H1 (cell line): ENCODE results near the gene TANC1. TPM values are rescaled to one million over a fixed set of nuclear protein-coding genes. Genes with fewer than 3 reads are reported as not detected.

Source experiments
- CBX8 ChIP-seq: fragments of 300-800, 300-1000 bp; sonication (generic); IDR thresholded peaks from 2 replicates; pipeline ENCODE4 v1.7.1; 2016; ENCODE audit warnings: low read depth, low read length, borderline replicate concordance
- GTF2F1 ChIP-seq: IDR thresholded peaks from 2 replicates; pipeline ENCODE4 v1.6.1; 2012; ENCODE audit warnings: low read depth, low read length, improper control_type of control experiment, borderline replicate concordance
- JUN ChIP-seq: IDR thresholded peaks from 2 replicates; pipeline ENCODE4 v1.6.1; 2011; ENCODE audit warnings: low read depth, mild to moderate bottlenecking, improper control_type of control experiment, low read length
- JUND ChIP-seq: IDR thresholded peaks from 2 replicates; pipeline ENCODE4 v1.6.1; 2011; ENCODE audit warnings: mild to moderate bottlenecking, improper control_type of control experiment, low read length
- SP1 ChIP-seq: IDR thresholded peaks from 2 replicates; pipeline ENCODE4 v1.6.1; 2011; ENCODE audit warnings: low read depth, low read length
- SRF ChIP-seq: IDR thresholded peaks from 2 replicates; pipeline ENCODE4 v1.6.1; 2011; ENCODE audit warnings: mild to moderate bottlenecking, low read depth, low read length, moderate library complexity
- TAF1 ChIP-seq: IDR thresholded peaks from 2 replicates; pipeline ENCODE4 v1.6.1; 2011; ENCODE audit warnings: mild to moderate bottlenecking, low read depth, low read length
- TAF7 ChIP-seq: optimal IDR thresholded peaks from 2 replicates; pipeline ENCODE3; 2011; ENCODE audit warnings: low read depth, mild to moderate bottlenecking, inconsistent platforms, low read length, moderate library complexity, borderline replicate concordance
- TCF12 ChIP-seq: IDR thresholded peaks from 2 replicates; pipeline ENCODE4 v1.6.1; 2011; ENCODE audit warnings: low read depth, mild to moderate bottlenecking, low read length
- polyA plus RNA-seq, 7 experiments: library from polyadenylated mRNA; depleted of rRNA in 3 of 7; stranded (reverse) in 5 of 7; unstranded in 2 of 7; fragments of >200 nt in 5 of 7; fragments of 200-250 nt in 2 of 7; gene quantifications; 1 replicate in 5 of 7; 2 replicates in 1 of 7; 4 replicates in 1 of 7; pipeline versions ENCODE4 v1.2.1 to v1.2.3, GENCODE V29; 2011 to 2013; ENCODE audit warnings: missing spikeins in 2 of 7, mixed read lengths in 2 of 7
- total RNA-seq: library from RNA; stranded (reverse); fragmentation: NEBNext Ultra II Directional; extraction: Animal tissue kit (Norgen Biotek cat#: 25700); gene quantifications from 2 replicates; pipeline ENCODE4 v1.2.1, GENCODE V29; 2021
- TF ChIP-seq, protein P1 (sequence below): fragments of 300-600 bp; sonication (generic); IDR thresholded peaks from 2 replicates; pipeline ENCODE4 v1.7.1; 2012; ENCODE audit warnings: low read length, moderate library complexity, mild to moderate bottlenecking, inconsistent platforms; ENCODE audit not compliant: insufficient replicate concordance
- TF ChIP-seq, protein P2 (sequence below): IDR thresholded peaks from 2 replicates; pipeline ENCODE4 v1.6.1; 2012; ENCODE audit warnings: inconsistent platforms

The TANC1 gene
- total and polyA plus RNA-seq, 2 of the 8 experiments (the other 6 are each of a cell fraction or from before 2014, with no cell fraction given) = 4.1 to 7.6 TPM

DNA sequence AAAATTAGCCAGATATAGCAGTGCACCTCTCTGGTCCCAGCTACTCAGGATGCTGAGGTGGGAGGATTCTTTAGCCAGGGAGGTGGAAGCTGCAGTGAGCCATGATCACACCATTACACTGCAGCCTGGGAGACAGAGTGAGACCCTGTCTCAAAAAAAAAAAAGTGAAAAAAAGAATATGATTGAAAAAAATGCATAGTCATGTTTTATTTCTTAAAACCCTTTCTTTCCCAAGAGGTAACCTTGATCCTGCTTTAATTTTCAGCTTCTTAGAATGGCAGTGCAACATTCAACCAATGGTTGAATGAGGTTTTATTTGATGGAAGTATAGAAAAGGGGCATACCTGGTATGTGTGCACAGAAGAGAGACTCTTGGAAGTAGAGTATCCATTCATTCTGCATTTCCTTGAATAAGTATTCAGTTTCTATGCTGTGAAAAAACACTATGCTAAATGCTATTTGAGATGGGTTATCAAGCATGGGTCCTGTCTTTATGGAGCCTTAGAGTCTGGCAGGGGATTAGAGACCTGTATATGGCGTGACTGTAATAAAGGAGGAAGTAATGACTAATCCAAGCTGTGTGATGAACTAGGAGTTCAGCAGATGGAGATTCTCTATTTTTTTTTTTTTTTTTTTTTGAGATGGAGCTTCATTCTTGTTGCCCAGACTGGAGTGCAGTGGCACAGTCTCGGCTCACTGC, 171.8 kb downstream of the TANC1 start (continued):
- TF ChIP-seq, protein P1, sequence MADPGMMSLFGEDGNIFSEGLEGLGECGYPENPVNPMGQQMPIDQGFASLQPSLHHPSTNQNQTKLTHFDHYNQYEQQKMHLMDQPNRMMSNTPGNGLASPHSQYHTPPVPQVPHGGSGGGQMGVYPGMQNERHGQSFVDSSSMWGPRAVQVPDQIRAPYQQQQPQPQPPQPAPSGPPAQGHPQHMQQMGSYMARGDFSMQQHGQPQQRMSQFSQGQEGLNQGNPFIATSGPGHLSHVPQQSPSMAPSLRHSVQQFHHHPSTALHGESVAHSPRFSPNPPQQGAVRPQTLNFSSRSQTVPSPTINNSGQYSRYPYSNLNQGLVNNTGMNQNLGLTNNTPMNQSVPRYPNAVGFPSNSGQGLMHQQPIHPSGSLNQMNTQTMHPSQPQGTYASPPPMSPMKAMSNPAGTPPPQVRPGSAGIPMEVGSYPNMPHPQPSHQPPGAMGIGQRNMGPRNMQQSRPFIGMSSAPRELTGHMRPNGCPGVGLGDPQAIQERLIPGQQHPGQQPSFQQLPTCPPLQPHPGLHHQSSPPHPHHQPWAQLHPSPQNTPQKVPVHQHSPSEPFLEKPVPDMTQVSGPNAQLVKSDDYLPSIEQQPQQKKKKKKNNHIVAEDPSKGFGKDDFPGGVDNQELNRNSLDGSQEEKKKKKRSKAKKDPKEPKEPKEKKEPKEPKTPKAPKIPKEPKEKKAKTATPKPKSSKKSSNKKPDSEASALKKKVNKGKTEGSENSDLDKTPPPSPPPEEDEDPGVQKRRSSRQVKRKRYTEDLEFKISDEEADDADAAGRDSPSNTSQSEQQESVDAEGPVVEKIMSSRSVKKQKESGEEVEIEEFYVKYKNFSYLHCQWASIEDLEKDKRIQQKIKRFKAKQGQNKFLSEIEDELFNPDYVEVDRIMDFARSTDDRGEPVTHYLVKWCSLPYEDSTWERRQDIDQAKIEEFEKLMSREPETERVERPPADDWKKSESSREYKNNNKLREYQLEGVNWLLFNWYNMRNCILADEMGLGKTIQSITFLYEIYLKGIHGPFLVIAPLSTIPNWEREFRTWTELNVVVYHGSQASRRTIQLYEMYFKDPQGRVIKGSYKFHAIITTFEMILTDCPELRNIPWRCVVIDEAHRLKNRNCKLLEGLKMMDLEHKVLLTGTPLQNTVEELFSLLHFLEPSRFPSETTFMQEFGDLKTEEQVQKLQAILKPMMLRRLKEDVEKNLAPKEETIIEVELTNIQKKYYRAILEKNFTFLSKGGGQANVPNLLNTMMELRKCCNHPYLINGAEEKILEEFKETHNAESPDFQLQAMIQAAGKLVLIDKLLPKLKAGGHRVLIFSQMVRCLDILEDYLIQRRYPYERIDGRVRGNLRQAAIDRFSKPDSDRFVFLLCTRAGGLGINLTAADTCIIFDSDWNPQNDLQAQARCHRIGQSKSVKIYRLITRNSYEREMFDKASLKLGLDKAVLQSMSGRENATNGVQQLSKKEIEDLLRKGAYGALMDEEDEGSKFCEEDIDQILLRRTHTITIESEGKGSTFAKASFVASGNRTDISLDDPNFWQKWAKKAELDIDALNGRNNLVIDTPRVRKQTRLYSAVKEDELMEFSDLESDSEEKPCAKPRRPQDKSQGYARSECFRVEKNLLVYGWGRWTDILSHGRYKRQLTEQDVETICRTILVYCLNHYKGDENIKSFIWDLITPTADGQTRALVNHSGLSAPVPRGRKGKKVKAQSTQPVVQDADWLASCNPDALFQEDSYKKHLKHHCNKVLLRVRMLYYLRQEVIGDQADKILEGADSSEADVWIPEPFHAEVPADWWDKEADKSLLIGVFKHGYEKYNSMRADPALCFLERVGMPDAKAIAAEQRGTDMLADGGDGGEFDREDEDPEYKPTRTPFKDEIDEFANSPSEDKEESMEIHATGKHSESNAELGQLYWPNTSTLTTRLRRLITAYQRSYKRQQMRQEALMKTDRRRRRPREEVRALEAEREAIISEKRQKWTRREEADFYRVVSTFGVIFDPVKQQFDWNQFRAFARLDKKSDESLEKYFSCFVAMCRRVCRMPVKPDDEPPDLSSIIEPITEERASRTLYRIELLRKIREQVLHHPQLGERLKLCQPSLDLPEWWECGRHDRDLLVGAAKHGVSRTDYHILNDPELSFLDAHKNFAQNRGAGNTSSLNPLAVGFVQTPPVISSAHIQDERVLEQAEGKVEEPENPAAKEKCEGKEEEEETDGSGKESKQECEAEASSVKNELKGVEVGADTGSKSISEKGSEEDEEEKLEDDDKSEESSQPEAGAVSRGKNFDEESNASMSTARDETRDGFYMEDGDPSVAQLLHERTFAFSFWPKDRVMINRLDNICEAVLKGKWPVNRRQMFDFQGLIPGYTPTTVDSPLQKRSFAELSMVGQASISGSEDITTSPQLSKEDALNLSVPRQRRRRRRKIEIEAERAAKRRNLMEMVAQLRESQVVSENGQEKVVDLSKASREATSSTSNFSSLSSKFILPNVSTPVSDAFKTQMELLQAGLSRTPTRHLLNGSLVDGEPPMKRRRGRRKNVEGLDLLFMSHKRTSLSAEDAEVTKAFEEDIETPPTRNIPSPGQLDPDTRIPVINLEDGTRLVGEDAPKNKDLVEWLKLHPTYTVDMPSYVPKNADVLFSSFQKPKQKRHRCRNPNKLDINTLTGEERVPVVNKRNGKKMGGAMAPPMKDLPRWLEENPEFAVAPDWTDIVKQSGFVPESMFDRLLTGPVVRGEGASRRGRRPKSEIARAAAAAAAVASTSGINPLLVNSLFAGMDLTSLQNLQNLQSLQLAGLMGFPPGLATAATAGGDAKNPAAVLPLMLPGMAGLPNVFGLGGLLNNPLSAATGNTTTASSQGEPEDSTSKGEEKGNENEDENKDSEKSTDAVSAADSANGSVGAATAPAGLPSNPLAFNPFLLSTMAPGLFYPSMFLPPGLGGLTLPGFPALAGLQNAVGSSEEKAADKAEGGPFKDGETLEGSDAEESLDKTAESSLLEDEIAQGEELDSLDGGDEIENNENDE = no peak
- no peak for TF ChIP-seq JUND
- TF ChIP-seq SP1 = no peak
- no peak for TF ChIP-seq TAF1
- TF ChIP-seq JUN = no peak
- no peak for TF ChIP-seq SRF
- TF ChIP-seq CBX8 = no peak
- TF ChIP-seq TCF12 = no peak
- TF ChIP-seq, protein P2, sequence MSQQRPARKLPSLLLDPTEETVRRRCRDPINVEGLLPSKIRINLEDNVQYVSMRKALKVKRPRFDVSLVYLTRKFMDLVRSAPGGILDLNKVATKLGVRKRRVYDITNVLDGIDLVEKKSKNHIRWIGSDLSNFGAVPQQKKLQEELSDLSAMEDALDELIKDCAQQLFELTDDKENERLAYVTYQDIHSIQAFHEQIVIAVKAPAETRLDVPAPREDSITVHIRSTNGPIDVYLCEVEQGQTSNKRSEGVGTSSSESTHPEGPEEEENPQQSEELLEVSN = no peak
- no peak for TF ChIP-seq GTF2F1
- no peak for TF ChIP-seq TAF7
